Endothelial cell of umbilical vein (primary cell): Measurements from ENCODE around the gene PITPNM2.

ENCODE experiments used
- CTCF ChIP-seq, 2 donors: IDR thresholded peaks; 1 replicate in 1 of 2; 2 replicates in 1 of 2; pipeline ENCODE4 v1.5.1; 2011; ENCODE audit warnings: low read length in 2 of 2, mild to moderate bottlenecking in 2 of 2, moderate library complexity in 2 of 2, control low read depth in 1 of 2, inconsistent platforms in 1 of 2, low read depth in 1 of 2; ENCODE audit not compliant: insufficient read depth in 1 of 2; ENCODE audit errors: extremely low read depth in 1 of 2
- EZH2 ChIP-seq: IDR thresholded peaks from 2 replicates; pipeline ENCODE4 v1.6.1; 2012; ENCODE audit warnings: borderline replicate concordance, low read depth, mild to moderate bottlenecking, moderate library complexity, low read length, inconsistent platforms; ENCODE audit not compliant: severe bottlenecking
- MYC ChIP-seq: IDR thresholded peaks from one replicate; pipeline ENCODE4 v1.6.1; 2011; ENCODE audit warnings: mild to moderate bottlenecking, low read depth, low read length
- POLR2A ChIP-seq: IDR thresholded peaks from 2 replicates; pipeline ENCODE4 v1.6.1; 2012; ENCODE audit warnings: low read depth, mild to moderate bottlenecking, control low read depth, low read length
- POLR2AphosphoS5 ChIP-seq: IDR thresholded peaks from 2 replicates; pipeline ENCODE4 v1.6.1; 2012; ENCODE audit warnings: low read depth, mild to moderate bottlenecking, control low read depth, low read length, moderate library complexity; ENCODE audit not compliant: insufficient read depth

- no peak for TF ChIP-seq MYC
- no peak for TF ChIP-seq CTCF (IDR thresholded peaks at IDR 0.05; ENCODE audit: extremely low read depth in 1 of 2, insufficient read depth in 1 of 2, low read depth in 1 of 2, low read length in 2 of 2)
- TF ChIP-seq EZH2, result no peak
- TF ChIP-seq POLR2AphosphoS5, result no peak
- TF ChIP-seq POLR2A, result no peak
Observed at GRCh38 chr12:123139926-123140675, 10.8 kb downstream of the PITPNM2 start.
